GM18519 (cell line): ENCODE data around the gene NSMCE1.
"Not testable (repeated sequence)": the region's sequence is repeated elsewhere in the genome, so short reads cannot be mapped to it uniquely, and the experiment has no call there.

ENCODE experiments used
- ATAC-seq: cut with Tn5 transposase; IDR thresholded peaks from one replicate; pipeline ENCODE4 v1.9.1; 2021; ENCODE audit warnings: mild to moderate bottlenecking, moderate library complexity; ENCODE audit not compliant: unreplicated experiment, low FRiP score

The NSMCE1 gene

GRCh38 chr16:27272697-27273096, 4.1 kb upstream of the NSMCE1 start:
- not testable (repeated sequence) for ATAC-seq

DNA sequence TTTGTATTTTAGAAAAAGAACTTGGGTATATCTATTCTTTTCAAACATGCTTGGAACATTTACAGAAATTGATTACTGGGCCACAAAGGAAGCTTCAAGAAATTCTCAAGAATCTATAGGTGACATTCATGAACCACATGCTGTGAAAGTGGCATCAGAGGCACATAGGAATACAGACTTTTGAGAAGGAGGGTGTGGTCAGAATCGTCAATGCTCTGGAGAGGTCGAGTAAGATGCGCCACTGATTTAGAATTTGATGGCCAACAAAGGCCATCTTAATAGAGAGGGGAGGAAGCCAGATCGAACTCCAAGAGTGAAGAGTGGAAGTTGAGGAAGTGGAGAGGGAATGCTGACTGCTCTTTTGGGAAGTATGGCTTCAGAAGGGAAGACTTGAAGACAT, 3.5 kb upstream of the NSMCE1 start:
- no peak for ATAC-seq

DNA sequence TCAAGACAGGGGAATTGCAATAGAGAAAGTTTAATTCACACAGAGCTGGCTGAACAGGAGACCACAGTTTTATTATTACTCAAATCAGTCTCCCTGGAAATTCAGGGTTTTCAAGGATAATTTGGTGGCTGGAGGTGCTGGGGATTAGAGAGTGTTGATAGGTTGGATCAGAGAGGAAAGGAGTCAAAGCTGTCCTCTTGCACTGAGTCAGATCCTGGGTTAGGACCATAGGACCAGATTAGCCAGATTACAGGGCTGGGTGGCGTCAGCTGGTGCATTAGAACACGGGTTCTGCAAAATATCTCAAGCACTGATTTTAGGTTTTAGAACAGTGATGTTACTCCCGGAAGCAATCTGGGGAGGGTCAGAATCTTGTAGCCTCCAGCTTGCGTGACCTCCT, 1.8 kb upstream of the NSMCE1 start:
- no peak for ATAC-seq

GRCh38 chr16:27269300-27270150, 953 bp upstream of the NSMCE1 start:
- ATAC-seq, result no peak

DNA sequence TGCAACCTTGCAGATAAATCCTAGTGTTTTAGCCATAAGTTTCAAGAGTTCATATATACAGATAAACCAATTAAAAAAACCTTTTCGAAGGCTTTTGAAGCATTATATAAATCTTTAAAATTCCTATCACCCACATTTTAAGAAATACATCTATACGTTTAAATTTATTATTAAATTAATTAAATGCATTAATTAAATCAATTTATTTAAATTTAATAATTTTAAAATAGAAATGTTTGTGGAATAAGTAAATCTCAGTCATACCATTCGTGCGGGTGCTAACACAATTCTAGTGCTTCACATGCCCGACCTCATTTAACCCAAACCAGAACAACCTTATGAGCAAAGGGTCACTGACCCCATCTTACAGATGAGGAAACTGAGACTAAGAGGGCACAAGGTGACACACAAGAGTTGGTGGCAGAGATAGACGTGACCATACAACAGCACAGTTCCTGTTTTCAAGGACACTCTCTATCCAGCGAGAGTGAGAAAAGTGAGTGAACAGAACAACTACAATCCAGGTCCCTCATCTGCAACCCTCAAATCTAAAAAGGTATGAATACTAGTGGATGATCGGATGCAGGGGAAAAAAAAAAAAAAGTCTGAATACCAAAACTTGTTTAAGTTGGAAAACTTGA, 1.4 kb downstream of the NSMCE1 start:
- no peak for ATAC-seq

DNA sequence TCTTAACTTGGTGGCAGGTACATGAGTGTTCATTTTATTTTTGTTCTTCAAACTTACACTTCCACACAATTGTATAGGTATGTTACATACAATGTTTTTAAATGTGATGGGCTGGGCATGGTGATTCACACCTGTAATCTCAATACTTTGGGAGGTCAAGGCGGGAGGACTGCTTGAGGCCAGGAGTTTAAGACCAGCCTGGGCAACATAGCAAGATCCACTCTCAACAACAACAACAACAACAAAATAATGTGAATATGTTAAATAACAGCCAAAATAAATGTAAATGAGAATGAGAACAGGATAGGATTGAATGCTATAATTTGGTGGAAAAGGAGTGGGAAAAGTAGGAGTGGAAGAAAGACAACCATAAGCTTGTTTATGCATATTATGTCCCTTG, 2.6 kb downstream of the NSMCE1 start:
- ATAC-seq, result no peak

DNA sequence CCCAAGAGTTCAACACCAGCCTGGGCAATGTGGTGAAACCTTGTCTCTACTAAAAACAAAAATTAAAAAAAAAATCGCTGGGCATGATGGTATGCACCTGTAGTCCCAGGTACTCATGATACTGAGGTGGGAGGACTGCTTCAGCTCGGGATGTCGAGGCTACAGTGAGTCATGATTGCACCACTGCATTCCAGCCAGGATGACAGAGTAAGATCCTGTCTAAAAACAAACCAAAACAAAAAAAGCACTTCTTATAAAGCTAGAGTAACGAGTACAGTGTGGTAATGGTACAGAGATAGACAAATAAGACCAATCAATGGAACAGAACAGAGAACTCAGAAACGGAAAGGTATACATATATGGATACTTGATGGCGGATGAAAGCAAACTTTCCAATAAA, 4.4 kb downstream of the NSMCE1 start:
- ATAC-seq, result no peak

DNA sequence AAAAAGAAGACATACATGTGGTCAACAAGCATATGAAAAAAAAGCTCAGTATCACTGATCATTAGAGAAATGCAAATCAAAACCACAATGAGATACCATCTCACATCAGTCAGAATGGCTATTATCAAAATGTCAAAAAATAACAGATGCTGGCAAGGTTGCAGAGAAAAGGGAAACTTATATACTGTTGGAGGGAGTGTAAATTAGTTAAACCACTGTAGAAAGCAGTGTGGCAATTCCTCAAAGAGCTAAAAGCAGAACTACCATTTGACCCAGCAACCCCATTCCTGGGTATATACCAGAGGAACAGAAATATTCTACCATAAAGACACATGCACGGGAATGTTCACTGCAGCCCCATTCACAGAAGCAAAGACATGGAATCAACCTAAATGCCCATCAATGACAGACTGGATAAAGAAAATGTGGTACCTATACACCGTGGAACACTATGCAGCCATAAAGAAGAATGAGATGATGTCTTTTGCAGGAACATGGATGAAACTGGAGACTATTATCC, 5.6 kb downstream of the NSMCE1 start:
- not testable (repeated sequence) for ATAC-seq

DNA sequence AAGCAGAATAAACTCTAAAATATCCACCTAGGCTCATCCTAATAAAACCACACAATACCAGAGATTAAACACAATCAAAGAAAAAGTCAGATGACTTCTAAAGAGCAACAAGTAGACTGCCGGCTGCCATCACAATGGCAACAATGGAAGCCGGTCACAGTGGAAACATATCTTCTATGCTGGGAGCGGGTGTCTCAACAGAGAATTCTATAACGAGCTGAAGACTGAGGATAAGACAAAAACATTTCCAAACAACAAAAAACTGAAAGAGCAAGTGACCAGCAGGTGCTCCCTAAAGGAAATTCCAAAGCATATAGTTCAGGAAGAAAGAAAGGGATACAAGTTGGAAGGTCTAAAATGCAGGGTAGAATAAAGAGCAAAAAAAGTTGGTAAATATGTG, 8.9 kb downstream of the NSMCE1 start:
- no peak for ATAC-seq

GRCh38 chr16:27258241-27258734, 10.3 kb downstream of the NSMCE1 start:
- ATAC-seq, result no peak

DNA sequence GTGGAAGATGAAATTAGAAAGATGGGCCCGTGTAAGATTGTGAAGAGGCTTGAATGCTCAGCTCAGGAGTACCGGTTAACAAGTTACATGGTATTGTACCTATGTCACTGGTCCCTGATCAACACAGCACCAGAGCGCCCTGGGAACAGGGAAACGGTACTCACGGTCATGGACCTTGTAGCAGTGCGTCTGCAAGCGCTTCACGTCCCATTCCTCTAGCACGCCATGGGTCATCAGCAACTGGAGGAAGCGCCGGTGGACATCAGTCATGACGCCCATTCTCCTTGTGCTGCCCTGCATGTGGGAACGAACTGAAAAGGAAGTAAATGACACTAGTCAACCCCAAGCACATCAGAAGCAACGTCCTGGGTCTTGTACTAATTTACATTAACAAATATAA, 11.3 kb downstream of the NSMCE1 start:
- no peak for ATAC-seq

DNA sequence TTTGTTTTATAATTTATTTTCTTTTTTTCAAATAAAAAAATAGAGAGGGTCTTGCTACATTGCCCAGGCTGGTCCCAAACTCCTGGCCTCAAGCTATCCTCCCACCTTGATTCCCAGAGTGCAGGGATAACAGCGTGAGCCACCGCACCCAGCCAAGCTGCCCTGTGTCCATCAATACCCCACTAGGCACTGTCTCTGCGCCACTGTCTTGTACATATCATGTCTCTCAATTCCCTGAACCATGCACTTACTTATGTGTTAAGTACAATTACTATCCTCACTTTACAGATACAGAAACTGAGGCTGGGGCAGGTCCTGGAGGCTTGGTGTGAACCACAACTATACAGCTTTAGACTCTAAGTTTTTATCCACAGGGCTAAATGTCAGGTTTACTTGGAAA, 11.7 kb downstream of the NSMCE1 start:
- ATAC-seq, result no peak

DNA sequence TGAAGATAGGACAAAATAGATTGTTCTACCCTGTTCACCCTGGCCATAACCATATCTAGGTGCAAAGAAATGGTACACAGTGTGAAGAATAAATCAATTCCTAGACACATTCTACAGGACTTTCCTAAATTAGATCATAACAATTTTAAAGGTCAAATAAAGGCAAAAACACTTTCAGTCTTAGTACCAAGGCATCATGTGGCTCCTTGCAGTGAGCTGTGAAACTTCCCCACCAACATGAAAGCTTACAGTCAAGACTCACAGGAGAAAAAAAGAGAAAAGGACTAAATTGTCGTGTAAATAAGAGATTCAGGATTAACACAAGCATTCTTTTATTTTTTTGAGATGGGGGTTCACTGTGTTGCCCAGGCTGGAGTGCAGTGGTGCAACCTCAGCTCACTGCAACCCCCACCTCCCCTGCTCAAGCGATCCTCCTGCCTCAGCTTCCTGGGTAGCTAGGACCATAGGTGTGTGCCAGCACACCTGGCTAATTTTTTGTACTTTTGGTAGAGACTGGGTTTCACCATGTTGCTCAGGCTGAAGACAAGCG, 14.2 kb downstream of the NSMCE1 start:
- no peak for ATAC-seq

DNA sequence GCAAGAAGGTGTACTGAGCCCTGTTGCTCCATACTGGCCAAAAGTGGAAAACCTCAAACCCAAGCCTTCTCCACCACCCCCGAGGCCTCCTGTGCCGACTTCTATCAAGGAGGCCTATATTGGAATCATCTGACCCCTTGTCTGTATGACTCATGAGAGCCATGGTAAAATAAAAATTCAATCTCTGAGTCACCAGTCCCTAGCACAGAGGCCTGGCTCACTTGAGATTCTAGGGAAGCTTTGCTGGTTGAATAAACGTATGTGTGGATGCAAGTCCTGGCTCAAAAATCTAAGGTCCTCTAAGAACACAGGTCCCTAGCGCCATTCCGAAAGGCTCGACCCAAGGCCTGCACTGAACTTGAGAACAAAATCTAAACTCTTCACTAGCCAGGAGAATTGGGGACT, 15.0 kb downstream of the NSMCE1 start:
- no peak for ATAC-seq

GRCh38 chr16:27252206-27252585, 16.4 kb downstream of the NSMCE1 start:
- ATAC-seq, result no peak

DNA sequence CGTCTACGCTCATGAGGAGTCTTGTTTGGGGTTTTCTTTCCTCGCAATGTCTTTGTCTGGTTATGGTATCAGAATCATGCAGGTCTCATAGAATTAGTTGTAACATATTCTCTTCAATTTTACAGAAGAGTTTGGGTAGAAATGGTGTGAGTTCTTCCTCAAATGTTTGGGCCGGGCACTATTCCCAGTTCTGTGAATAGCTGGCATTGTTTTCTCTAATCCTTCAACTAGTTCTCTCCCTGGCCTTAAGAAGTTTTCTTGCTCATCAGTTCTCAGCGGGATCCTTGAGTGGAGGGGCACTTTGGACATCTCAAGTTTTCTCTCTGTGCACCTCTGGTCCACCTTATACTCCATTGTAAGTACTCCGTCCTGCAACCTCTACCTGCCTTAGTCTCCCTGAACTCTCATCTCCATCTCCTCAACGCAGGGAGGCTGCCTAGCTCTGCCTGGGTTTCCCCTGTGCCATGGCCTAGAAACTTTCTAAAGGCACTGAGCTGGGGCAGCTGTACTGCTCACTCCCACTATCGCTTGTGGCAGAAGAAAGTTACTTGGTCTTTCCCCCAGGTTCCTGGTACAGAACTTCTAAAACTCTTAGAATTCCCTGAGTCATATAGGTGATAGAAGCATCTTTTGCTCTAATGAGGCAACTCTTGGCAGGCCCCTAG, 16.9 kb downstream of the NSMCE1 start:
- no peak for ATAC-seq

- ATAC-seq, result not testable (repeated sequence)
These were observed 19.7 kb downstream of the NSMCE1 start for GRCh38 chr16:27248886-27249285.

GRCh38 chr16:27248036-27248435, 20.5 kb downstream of the NSMCE1 start:
- no peak for ATAC-seq

DNA sequence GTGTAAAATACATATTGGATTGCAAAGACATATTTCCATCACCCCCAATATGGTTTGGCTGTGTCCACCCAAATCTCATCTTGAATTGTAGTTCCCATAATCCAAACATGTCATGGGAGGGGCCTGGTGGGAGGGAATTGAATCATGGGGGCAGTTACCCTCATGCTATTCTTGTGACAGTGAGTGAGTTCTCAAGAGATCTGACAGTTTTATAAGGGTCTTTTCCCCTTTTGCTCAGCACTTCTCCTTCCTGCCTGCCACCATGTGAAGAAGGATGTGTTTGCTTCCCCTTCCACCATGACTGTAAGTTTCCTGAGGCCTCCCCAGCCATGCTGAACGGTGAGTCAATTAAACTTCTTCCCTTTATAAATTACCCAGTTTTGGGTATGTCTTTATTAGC, 21.5 kb downstream of the NSMCE1 start:
- not testable (repeated sequence) for ATAC-seq

- ATAC-seq, result no peak
These were observed 22.1 kb downstream of the NSMCE1 start for GRCh38 chr16:27246439-27246838.
